Measurements from ENCODE around the gene DGKG.

GRCh38 chr3:186367631-186368030 lies 5.6 kb upstream of the DGKG start:
- TF ChIP-seq CTCF (IDR thresholded peaks at IDR 0.05) = no peak
- no peak for TF ChIP-seq EZH2 (IDR thresholded peaks at IDR 0.05)
- TF ChIP-seq EZH2phosphoT487 (IDR thresholded peaks at IDR 0.05) = no peak
